Activated CD4-positive, alpha-beta T cell treated with anti-CD3 and anti-CD28 coated beads, Interleukin-2, amount 50 U/mL, for 16 hours (primary cell): ENCODE measurements around the gene CHCHD6.
A peak's percentile ranks its signal among the peaks of the same experiment; 100 is the strongest.

Experiments used
- DNase-seq: peaks from one replicate; pipeline ENCODE4 v3.0.0-alpha.2; 2020

Gene CHCHD6

GRCh38 chr3:126703512-126704493 is at the start of gene CHCHD6:
TSS of gene CHCHD6 (plus strand) at chr3:126704240. CDS start at chr3:126704313, 73 bp downstream.
- DNase-seq: peak; percentile 97

- DNase-seq: peak; percentile 59
Measured at GRCh38 chr3:126654571-126655383, 49.3 kb upstream of the CHCHD6 start, which contains the start of gene TXNRD3. TSS of gene TXNRD3 (minus strand) at chr3:126655124.

GRCh38 chr3:126655887-126656286 is 48.2 kb upstream of the CHCHD6 start:
- no peak for DNase-seq

GRCh38 chr3:126656371-126657134 is 47.5 kb upstream of the CHCHD6 start:
- DNase-seq: no peak

- no peak for DNase-seq
Measured at GRCh38 chr3:126657901-126658300, 46.1 kb upstream of the CHCHD6 start.

GRCh38 chr3:126658584-126658983 is 45.5 kb upstream of the CHCHD6 start:
- no peak for DNase-seq

- DNase-seq: no peak
Measured at GRCh38 chr3:126659915-126660886, 43.8 kb upstream of the CHCHD6 start.

- no peak for DNase-seq
Measured at GRCh38 chr3:126661532-126662364, 42.3 kb upstream of the CHCHD6 start.

- no peak for DNase-seq
Measured at GRCh38 chr3:126663257-126663656, 40.8 kb upstream of the CHCHD6 start.

- no peak for DNase-seq
Measured at GRCh38 chr3:126663750-126664149, 40.3 kb upstream of the CHCHD6 start.

- no peak for DNase-seq
Measured at GRCh38 chr3:126664591-126665214, 39.3 kb upstream of the CHCHD6 start.

GRCh38 chr3:126665221-126665936 is 38.7 kb upstream of the CHCHD6 start:
- DNase-seq: no peak

GRCh38 chr3:126665959-126666657 is 37.9 kb upstream of the CHCHD6 start:
- no peak for DNase-seq

GRCh38 chr3:126666658-126667528 is 37.1 kb upstream of the CHCHD6 start:
- no peak for DNase-seq

- no peak for DNase-seq
Measured at GRCh38 chr3:126667631-126668449, 36.2 kb upstream of the CHCHD6 start.
